ENCODE measurements around the gene ING2. TPM values are rescaled to one million over a fixed set of nuclear protein-coding genes. Genes with fewer than 3 reads are reported as not detected.

ING2 gene
- total and polyA plus RNA-seq, 4 donors: 3.9 to 8.8 (median 5.1) TPM

- TF ChIP-seq, protein P1, sequence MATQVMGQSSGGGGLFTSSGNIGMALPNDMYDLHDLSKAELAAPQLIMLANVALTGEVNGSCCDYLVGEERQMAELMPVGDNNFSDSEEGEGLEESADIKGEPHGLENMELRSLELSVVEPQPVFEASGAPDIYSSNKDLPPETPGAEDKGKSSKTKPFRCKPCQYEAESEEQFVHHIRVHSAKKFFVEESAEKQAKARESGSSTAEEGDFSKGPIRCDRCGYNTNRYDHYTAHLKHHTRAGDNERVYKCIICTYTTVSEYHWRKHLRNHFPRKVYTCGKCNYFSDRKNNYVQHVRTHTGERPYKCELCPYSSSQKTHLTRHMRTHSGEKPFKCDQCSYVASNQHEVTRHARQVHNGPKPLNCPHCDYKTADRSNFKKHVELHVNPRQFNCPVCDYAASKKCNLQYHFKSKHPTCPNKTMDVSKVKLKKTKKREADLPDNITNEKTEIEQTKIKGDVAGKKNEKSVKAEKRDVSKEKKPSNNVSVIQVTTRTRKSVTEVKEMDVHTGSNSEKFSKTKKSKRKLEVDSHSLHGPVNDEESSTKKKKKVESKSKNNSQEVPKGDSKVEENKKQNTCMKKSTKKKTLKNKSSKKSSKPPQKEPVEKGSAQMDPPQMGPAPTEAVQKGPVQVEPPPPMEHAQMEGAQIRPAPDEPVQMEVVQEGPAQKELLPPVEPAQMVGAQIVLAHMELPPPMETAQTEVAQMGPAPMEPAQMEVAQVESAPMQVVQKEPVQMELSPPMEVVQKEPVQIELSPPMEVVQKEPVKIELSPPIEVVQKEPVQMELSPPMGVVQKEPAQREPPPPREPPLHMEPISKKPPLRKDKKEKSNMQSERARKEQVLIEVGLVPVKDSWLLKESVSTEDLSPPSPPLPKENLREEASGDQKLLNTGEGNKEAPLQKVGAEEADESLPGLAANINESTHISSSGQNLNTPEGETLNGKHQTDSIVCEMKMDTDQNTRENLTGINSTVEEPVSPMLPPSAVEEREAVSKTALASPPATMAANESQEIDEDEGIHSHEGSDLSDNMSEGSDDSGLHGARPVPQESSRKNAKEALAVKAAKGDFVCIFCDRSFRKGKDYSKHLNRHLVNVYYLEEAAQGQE (IDR thresholded peaks at IDR 0.05): no peak
- TF ChIP-seq, protein P2, sequence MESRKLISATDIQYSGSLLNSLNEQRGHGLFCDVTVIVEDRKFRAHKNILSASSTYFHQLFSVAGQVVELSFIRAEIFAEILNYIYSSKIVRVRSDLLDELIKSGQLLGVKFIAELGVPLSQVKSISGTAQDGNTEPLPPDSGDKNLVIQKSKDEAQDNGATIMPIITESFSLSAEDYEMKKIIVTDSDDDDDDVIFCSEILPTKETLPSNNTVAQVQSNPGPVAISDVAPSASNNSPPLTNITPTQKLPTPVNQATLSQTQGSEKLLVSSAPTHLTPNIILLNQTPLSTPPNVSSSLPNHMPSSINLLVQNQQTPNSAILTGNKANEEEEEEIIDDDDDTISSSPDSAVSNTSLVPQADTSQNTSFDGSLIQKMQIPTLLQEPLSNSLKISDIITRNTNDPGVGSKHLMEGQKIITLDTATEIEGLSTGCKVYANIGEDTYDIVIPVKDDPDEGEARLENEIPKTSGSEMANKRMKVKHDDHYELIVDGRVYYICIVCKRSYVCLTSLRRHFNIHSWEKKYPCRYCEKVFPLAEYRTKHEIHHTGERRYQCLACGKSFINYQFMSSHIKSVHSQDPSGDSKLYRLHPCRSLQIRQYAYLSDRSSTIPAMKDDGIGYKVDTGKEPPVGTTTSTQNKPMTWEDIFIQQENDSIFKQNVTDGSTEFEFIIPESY (IDR thresholded peaks at IDR 0.05): no peak
These were observed 38.6 kb downstream of the ING2 start (continued) for GRCh38 chr4:183543435-183543834.

DNA sequence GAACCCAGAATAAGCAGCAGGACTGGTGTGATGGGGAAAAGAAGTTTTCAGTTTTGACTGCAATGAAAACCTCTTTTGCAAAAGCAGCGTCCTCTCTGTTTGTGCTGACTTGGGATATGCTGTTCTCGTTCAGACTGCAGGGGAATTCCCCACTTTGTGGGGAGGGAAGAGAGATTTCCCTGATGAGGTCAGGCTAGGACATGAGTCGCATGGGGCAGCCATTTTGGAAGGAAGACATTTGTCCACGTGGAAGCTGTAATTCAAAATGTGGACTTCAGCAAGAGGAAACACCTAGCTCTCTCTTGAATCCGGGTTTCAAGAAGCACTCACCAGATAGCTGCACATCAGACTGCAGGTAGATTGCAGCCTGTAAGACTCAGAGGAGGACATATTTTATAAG is 39.3 kb downstream of the ING2 start:
- no peaks in the 10 kb centered on the region for H3K4me1 ChIP-seq (ENCODE audit: control insufficient read depth in 4 of 4, insufficient read depth in 4 of 4, low read length in 3 of 4)
- no peak overlapping the region for H3K4me3 ChIP-seq (ENCODE audit: low read depth in 1 of 3, low read length in 3 of 3)
- no peak overlapping the region for H3K9ac ChIP-seq (ENCODE audit: low read depth in 1 of 2, low read length in 2 of 2)
- DNase-seq (ENCODE audit: low spot score): no peak
- H3K27ac ChIP-seq (ENCODE audit: low read depth in 1 of 2, low read length in 2 of 2): no peak overlapping the region
- peaks cover 0 to 9% (median 4%) of the 10 kb centered on the region in 4 donors for H3K9me3 ChIP-seq (ENCODE audit: control insufficient read depth in 4 of 4, low read length in 3 of 4)
- H3K27me3 ChIP-seq (ENCODE audit: control insufficient read depth in 4 of 4, insufficient read depth in 4 of 4, low read length in 3 of 4): no peaks in the 10 kb centered on the region
- no peak for TF ChIP-seq FOXA2 (IDR thresholded peaks at IDR 0.05)
- TF ChIP-seq, protein P3, sequence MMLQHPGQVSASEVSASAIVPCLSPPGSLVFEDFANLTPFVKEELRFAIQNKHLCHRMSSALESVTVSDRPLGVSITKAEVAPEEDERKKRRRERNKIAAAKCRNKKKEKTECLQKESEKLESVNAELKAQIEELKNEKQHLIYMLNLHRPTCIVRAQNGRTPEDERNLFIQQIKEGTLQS (IDR thresholded peaks at IDR 0.05): no peak
- no peak for TF ChIP-seq YY1 (IDR thresholded peaks at IDR 0.05)
- WGBS: 75% methylated on average over 5 of the region's 5 CpGs
- H3K36me3 ChIP-seq (ENCODE audit: control insufficient read depth in 4 of 4, insufficient read depth in 3 of 4, low read depth in 1 of 4, low read length in 3 of 4): no peaks in the 10 kb centered on the region

- H3K9ac ChIP-seq (ENCODE audit: low read depth in 1 of 2, low read length in 2 of 2): no peak overlapping the region
- TF ChIP-seq, protein P2 (IDR thresholded peaks at IDR 0.05): no peak
- TF ChIP-seq GABPA (IDR thresholded peaks at IDR 0.05 in 1 of 2, conservative IDR thresholded peaks at IDR 0.05 in 1 of 2) (no peak), RXRA (IDR thresholded peaks at IDR 0.05) (no peak), RAD21 (IDR thresholded peaks at IDR 0.05) (no peak), NR2F2 (IDR thresholded peaks at IDR 0.05) (no peak), HNF4A (conservative IDR thresholded peaks at IDR 0.05) (no peak), TAF1 (conservative IDR thresholded peaks at IDR 0.05) (no peak)
- TF ChIP-seq, protein P4, sequence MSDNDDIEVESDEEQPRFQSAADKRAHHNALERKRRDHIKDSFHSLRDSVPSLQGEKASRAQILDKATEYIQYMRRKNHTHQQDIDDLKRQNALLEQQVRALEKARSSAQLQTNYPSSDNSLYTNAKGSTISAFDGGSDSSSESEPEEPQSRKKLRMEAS (IDR thresholded peaks at IDR 0.05): no peak
- TF ChIP-seq, protein P5, sequence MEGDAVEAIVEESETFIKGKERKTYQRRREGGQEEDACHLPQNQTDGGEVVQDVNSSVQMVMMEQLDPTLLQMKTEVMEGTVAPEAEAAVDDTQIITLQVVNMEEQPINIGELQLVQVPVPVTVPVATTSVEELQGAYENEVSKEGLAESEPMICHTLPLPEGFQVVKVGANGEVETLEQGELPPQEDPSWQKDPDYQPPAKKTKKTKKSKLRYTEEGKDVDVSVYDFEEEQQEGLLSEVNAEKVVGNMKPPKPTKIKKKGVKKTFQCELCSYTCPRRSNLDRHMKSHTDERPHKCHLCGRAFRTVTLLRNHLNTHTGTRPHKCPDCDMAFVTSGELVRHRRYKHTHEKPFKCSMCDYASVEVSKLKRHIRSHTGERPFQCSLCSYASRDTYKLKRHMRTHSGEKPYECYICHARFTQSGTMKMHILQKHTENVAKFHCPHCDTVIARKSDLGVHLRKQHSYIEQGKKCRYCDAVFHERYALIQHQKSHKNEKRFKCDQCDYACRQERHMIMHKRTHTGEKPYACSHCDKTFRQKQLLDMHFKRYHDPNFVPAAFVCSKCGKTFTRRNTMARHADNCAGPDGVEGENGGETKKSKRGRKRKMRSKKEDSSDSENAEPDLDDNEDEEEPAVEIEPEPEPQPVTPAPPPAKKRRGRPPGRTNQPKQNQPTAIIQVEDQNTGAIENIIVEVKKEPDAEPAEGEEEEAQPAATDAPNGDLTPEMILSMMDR (IDR thresholded peaks at IDR 0.05; ENCODE audit: low read depth, low read length, missing input control): no peak
- peaks cover 0 to 9% (median 4%) of the 10 kb centered on the region in 4 donors for H3K9me3 ChIP-seq (ENCODE audit: control insufficient read depth in 4 of 4, low read length in 3 of 4)
- no peak overlapping the region for H3K27ac ChIP-seq (ENCODE audit: low read depth in 1 of 2, low read length in 2 of 2)
- H3K4me1 ChIP-seq (ENCODE audit: control insufficient read depth in 4 of 4, insufficient read depth in 4 of 4, low read length in 3 of 4): no peaks in the 10 kb centered on the region
- 93% methylated on average over 6 of the region's 6 CpGs for WGBS
- H3K36me3 ChIP-seq (ENCODE audit: control insufficient read depth in 4 of 4, insufficient read depth in 3 of 4, low read depth in 1 of 4, low read length in 3 of 4): no peaks in the 10 kb centered on the region
- H3K4me3 ChIP-seq (ENCODE audit: low read depth in 1 of 3, low read length in 3 of 3): no peak overlapping the region
- DNase-seq (ENCODE audit: low spot score): no peak
- H3K27me3 ChIP-seq (ENCODE audit: control insufficient read depth in 4 of 4, insufficient read depth in 4 of 4, low read length in 3 of 4): no peaks in the 10 kb centered on the region
These were observed 41.5 kb downstream of the ING2 start for GRCh38 chr4:183546376-183546775.

Measured in liver (tissue), 9 donors.